RWPE1 (cell line): Measurements from ENCODE around the gene P2RX6.

Experiments used
- CTCF ChIA-PET: fragments of 350-600 bp; sonication (Branson Sonifier 250); formaldehyde crosslinking; extraction: SDS; loops from one replicate; lab custom pipeline; 2021; lab: Yijun Ruan, JAX
- POLR2A ChIA-PET: fragments of 400-600 bp; formaldehyde crosslinking; extraction: SDS; loops from one replicate; lab custom pipeline; 2020; ENCODE audit warnings: antibody characterized with exemption; ENCODE audit not compliant: low non-redundant PET; lab: Yijun Ruan, JAX
- DNase-seq: peaks from one replicate; pipeline ENCODE4 v3.0.0; 2012; ENCODE audit warnings: low spot score
- H3K27ac ChIP-seq: fragments of 450-650 bp; 2 replicates; pipeline ENCODE4 v1.5.1; 2017
- TF ChIP-seq, protein P1 (sequence below): fragments of 450-650 bp; conservative IDR thresholded peaks from 2 replicates; pipeline ENCODE4 v1.5.1; 2017; ENCODE audit warnings: low read depth, mild to moderate bottlenecking

The P2RX6 gene

GRCh38 chr22:20983081-20983771, 31.7 kb upstream of the P2RX6 start:
- peak overlapping the region; percentile 85 for H3K27ac ChIP-seq
- POLR2A ChIA-PET = interaction anchor here (1.5 kb wide), 1 partner anchor 19 kb away, joined by 6 read pairs; the partner anchor contains the start of gene THAP7
- TF ChIP-seq, protein P1, sequence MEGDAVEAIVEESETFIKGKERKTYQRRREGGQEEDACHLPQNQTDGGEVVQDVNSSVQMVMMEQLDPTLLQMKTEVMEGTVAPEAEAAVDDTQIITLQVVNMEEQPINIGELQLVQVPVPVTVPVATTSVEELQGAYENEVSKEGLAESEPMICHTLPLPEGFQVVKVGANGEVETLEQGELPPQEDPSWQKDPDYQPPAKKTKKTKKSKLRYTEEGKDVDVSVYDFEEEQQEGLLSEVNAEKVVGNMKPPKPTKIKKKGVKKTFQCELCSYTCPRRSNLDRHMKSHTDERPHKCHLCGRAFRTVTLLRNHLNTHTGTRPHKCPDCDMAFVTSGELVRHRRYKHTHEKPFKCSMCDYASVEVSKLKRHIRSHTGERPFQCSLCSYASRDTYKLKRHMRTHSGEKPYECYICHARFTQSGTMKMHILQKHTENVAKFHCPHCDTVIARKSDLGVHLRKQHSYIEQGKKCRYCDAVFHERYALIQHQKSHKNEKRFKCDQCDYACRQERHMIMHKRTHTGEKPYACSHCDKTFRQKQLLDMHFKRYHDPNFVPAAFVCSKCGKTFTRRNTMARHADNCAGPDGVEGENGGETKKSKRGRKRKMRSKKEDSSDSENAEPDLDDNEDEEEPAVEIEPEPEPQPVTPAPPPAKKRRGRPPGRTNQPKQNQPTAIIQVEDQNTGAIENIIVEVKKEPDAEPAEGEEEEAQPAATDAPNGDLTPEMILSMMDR = no peak
- CTCF ChIA-PET = no interaction called here
- DNase-seq = no peak

GRCh38 chr22:20985720-20986119, 29.2 kb upstream of the P2RX6 start:
- CTCF ChIA-PET = interaction anchor here (0.5 kb wide), 1 partner anchor 202 kb away, joined by 3 read pairs; no protein-coding TSS in a partner anchor
- no peak for DNase-seq

DNA sequence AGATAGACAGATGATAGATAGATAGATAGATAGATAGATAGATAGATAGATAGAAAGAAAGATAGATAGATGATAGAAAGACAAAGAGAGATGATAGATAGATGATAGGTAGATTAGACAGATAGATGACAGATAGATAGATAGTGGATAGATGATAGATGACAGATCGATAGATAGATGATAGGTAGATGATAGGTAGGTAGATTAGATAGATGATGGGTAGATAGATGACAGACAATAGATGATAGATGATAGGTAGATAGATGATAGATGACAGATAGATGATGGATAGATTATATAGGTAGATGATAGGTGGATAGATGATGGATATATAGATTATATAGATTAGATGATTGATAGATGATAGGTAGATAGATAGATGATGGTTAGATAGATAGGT, 28.6 kb upstream of the P2RX6 start:
- POLR2A ChIA-PET = no interaction called here
- no peak overlapping the region for H3K27ac ChIP-seq
- TF ChIP-seq, protein P1 = no peak
- CTCF ChIA-PET = no interaction called here
- no peak for DNase-seq

More at GRCh38 chr22:20985720-20986119, 29.2 kb upstream of the P2RX6 start:
- TF ChIP-seq, protein P1 = no peak
- H3K27ac ChIP-seq = no peak overlapping the region
- POLR2A ChIA-PET = no interaction called here

- TF ChIP-seq, protein P1 = no peak
- ChIA-PET POLR2A (no interaction called here), CTCF (no interaction called here)
Observed at GRCh38 chr22:20987375-20987774, 27.6 kb upstream of the P2RX6 start.

DNA sequence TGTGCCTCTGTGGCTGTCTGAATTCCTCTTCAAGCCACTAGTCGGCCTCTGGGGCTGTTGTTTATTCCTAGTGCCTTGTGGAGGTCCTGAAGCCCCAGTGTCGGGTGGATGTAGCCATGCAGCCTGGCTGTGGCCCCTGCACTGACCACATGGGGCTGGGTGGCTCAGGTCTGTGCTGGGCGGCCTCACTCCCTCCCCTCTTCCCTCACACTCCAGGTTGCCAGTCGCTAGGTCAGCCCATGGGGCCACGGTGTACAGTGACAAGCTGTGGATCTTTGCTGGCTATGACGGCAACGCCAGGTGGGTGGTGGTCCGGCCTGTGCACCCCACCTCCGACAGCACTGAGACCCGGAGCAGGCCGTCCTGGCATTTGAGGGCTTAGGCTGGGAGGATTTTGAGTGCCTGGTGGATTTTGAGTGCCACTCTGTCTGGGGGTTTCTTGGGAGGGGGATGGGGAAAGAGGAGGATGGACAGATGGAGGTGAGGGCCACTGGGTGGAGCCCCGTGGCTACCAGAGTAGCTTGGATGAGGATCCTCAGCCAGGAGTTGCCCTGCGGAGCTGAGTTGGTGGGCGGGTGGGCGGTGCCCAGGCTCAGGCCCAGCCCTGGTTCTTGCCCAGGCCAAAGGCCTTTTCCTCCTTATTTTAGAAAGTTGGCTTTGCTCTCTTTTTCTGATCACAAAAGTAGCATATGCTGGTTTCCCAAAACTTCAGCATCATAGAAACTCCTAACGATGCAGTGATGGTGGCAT, 26.2 kb upstream of the P2RX6 start:
- POLR2A ChIA-PET = no interaction called here

More at GRCh38 chr22:20987375-20987774, 27.6 kb upstream of the P2RX6 start:
- H3K27ac ChIP-seq = no peak overlapping the region
- no peak for DNase-seq

More for the DNA sequence above, 26.2 kb upstream of the P2RX6 start:
- TF ChIP-seq, protein P1 = no peak
- CTCF ChIA-PET = no interaction called here
- peak overlapping the region; percentile 32 for H3K27ac ChIP-seq
- no peak for DNase-seq
